BLaER1 (cell line): Measurements from ENCODE around the gene GCNA.

Experiments
- H3K27ac ChIP-seq: shearing (Covaris generic); formaldehyde crosslinking; 2 replicates; pipeline ENCODE4 v1.8.1; 2022
- H3K27me3 ChIP-seq: shearing (Covaris generic); formaldehyde crosslinking; 2 replicates; pipeline ENCODE4 v1.8.1; 2022
- H3K36me3 ChIP-seq: shearing (Covaris generic); formaldehyde crosslinking; 2 replicates; pipeline ENCODE4 v1.8.1; 2022
- H3K4me1 ChIP-seq: shearing (Covaris generic); formaldehyde crosslinking; 2 replicates; pipeline ENCODE4 v1.8.1; 2022
- H3K4me2 ChIP-seq: shearing (Covaris generic); formaldehyde crosslinking; 2 replicates; pipeline ENCODE4 v1.8.1; 2022
- H3K4me3 ChIP-seq: shearing (Covaris generic); formaldehyde crosslinking; 2 replicates; pipeline ENCODE4 v1.8.1; 2022
- H3K9ac ChIP-seq: shearing (Covaris generic); formaldehyde crosslinking; 2 replicates; pipeline ENCODE4 v1.8.1; 2022
- H3K9me3 ChIP-seq: shearing (Covaris generic); formaldehyde crosslinking; 2 replicates; pipeline ENCODE4 v1.8.1; 2022
- H4K20me1 ChIP-seq: shearing (Covaris generic); formaldehyde crosslinking; 2 replicates; pipeline ENCODE4 v1.8.1; 2022
- Cebpa-rat ChIP-seq: shearing (Covaris generic); IDR thresholded peaks from 2 replicates; pipeline ENCODE4 v1.8.1; 2022

GCNA gene

GRCh38 chrX:71622032-71622575, 43.9 kb downstream of the GCNA start:
- TF ChIP-seq Cebpa-rat, result no peak
- Histone ChIP-seq H3K4me1 (peaks cover 58% of the 10 kb centered on the region), H3K4me2 (peak overlapping the region; percentile 66), H3K4me3 (no peak overlapping the region), H3K9ac (no peak overlapping the region), H4K20me1 (no peaks in the 10 kb centered on the region), H3K27ac (no peak overlapping the region; the same call in 1 of the 2 replicates), H3K9me3 (peaks cover 12% of the 10 kb centered on the region), H3K27me3 (peaks cover 46% of the 10 kb centered on the region), H3K36me3 (no peaks in the 10 kb centered on the region)

- H3K27ac ChIP-seq, result peak overlapping the region; percentile 75
- TF ChIP-seq Cebpa-rat, result no peak
- H3K9ac ChIP-seq, result peak overlapping the region; percentile 53
- H3K4me1 ChIP-seq, result peaks cover 62% of the 10 kb centered on the region
- no peaks in the 10 kb centered on the region for H3K36me3 ChIP-seq
- H3K27me3 ChIP-seq, result peaks cover 48% of the 10 kb centered on the region
- peak overlapping the region; percentile 66 for H3K4me2 ChIP-seq
- H3K9me3 ChIP-seq, result peaks cover 12% of the 10 kb centered on the region
- no peak overlapping the region for H3K4me3 ChIP-seq
- no peaks in the 10 kb centered on the region for H4K20me1 ChIP-seq
These were observed 44.6 kb downstream of the GCNA start for GRCh38 chrX:71622576-71623450.

- no peak for TF ChIP-seq Cebpa-rat
- peak overlapping the region; percentile 66 for H3K4me2 ChIP-seq
- peaks cover 53% of the 10 kb centered on the region for H3K27me3 ChIP-seq
- peaks cover 12% of the 10 kb centered on the region for H3K9me3 ChIP-seq
- no peaks in the 10 kb centered on the region for H3K36me3 ChIP-seq
- H3K27ac ChIP-seq, result no peak overlapping the region
- H3K4me1 ChIP-seq, result peaks cover 62% of the 10 kb centered on the region
- no peaks in the 10 kb centered on the region for H4K20me1 ChIP-seq
- no peak overlapping the region for H3K9ac ChIP-seq
- no peak overlapping the region for H3K4me3 ChIP-seq
These were observed 45.5 kb downstream of the GCNA start for GRCh38 chrX:71623714-71624113.

GRCh38 chrX:71625471-71625870, 47.2 kb downstream of the GCNA start:
- H3K27me3 ChIP-seq, result peaks cover 51% of the 10 kb centered on the region
- H3K27ac ChIP-seq, result no peak overlapping the region
- peaks cover 4% of the 10 kb centered on the region for H3K9me3 ChIP-seq
- TF ChIP-seq Cebpa-rat, result no peak
- no peaks in the 10 kb centered on the region for H4K20me1 ChIP-seq
- H3K36me3 ChIP-seq, result no peaks in the 10 kb centered on the region
- H3K4me2 ChIP-seq, result no peak overlapping the region
- H3K4me1 ChIP-seq, result peaks cover 66% of the 10 kb centered on the region
- no peak overlapping the region for H3K9ac ChIP-seq
- H3K4me3 ChIP-seq, result no peak overlapping the region

- no peak overlapping the region for H3K27ac ChIP-seq
- TF ChIP-seq Cebpa-rat, result no peak
- no peaks in the 10 kb centered on the region for H3K36me3 ChIP-seq
- no peak overlapping the region for H3K4me2 ChIP-seq
- H3K9ac ChIP-seq, result no peak overlapping the region
- H3K27me3 ChIP-seq, result peaks cover 51% of the 10 kb centered on the region
- H4K20me1 ChIP-seq, result no peaks in the 10 kb centered on the region
- peaks cover 66% of the 10 kb centered on the region for H3K4me1 ChIP-seq
- no peak overlapping the region for H3K4me3 ChIP-seq
- no peaks in the 10 kb centered on the region for H3K9me3 ChIP-seq
These were observed 48.3 kb downstream of the GCNA start for GRCh38 chrX:71626576-71626975.

- Histone ChIP-seq H3K9me3 (no peaks in the 10 kb centered on the region), H3K27ac (no peak overlapping the region), H3K9ac (no peak overlapping the region), H3K4me3 (no peak overlapping the region), H3K4me2 (peak overlapping the region; percentile 83), H3K4me1 (peaks cover 59% of the 10 kb centered on the region), H3K27me3 (peaks cover 60% of the 10 kb centered on the region), H4K20me1 (no peaks in the 10 kb centered on the region), H3K36me3 (no peaks in the 10 kb centered on the region)
- TF ChIP-seq Cebpa-rat, result no peak
These were observed 49.6 kb downstream of the GCNA start for GRCh38 chrX:71627588-71628404.

GRCh38 chrX:71629467-71629866, 51.2 kb downstream of the GCNA start:
- peak overlapping the region; percentile 83 for H3K4me2 ChIP-seq
- no peaks in the 10 kb centered on the region for H4K20me1 ChIP-seq
- peak overlapping the region; percentile 53 for H3K27ac ChIP-seq
- no peak overlapping the region for H3K4me3 ChIP-seq
- no peak for TF ChIP-seq Cebpa-rat
- H3K9ac ChIP-seq, result peak overlapping the region; percentile 24; the same call in 1 of the 2 replicates
- H3K9me3 ChIP-seq, result no peaks in the 10 kb centered on the region
- no peaks in the 10 kb centered on the region for H3K36me3 ChIP-seq
- H3K27me3 ChIP-seq, result peaks cover 60% of the 10 kb centered on the region
- H3K4me1 ChIP-seq, result peaks cover 47% of the 10 kb centered on the region

GRCh38 chrX:71632923-71633657, 54.9 kb downstream of the GCNA start:
- no peak overlapping the region for H3K4me3 ChIP-seq

GRCh38 chrX:71634366-71634765, 56.1 kb downstream of the GCNA start:
- no peak for TF ChIP-seq Cebpa-rat
- H3K27me3 ChIP-seq, result peaks cover 70% of the 10 kb centered on the region
- H3K4me1 ChIP-seq, result peaks cover 44% of the 10 kb centered on the region

More at GRCh38 chrX:71632923-71633657, 54.9 kb downstream of the GCNA start:
- H3K4me2 ChIP-seq, result no peak overlapping the region
- no peaks in the 10 kb centered on the region for H3K36me3 ChIP-seq
- peaks cover 56% of the 10 kb centered on the region for H3K4me1 ChIP-seq
- TF ChIP-seq Cebpa-rat, result no peak
- no peak overlapping the region for H3K27ac ChIP-seq
- H4K20me1 ChIP-seq, result no peaks in the 10 kb centered on the region
- no peak overlapping the region for H3K9ac ChIP-seq
- peaks cover 69% of the 10 kb centered on the region for H3K27me3 ChIP-seq
- H3K9me3 ChIP-seq, result no peaks in the 10 kb centered on the region

More at GRCh38 chrX:71634366-71634765, 56.1 kb downstream of the GCNA start:
- Histone ChIP-seq H3K4me3 (no peak overlapping the region), H4K20me1 (no peaks in the 10 kb centered on the region), H3K9me3 (no peaks in the 10 kb centered on the region), H3K36me3 (no peaks in the 10 kb centered on the region), H3K27ac (no peak overlapping the region), H3K4me2 (no peak overlapping the region), H3K9ac (no peak overlapping the region)
